Motor neuron (in vitro differentiated cells): ENCODE measurements around the gene CARS1. TPM values are rescaled to one million over a fixed set of nuclear protein-coding genes. Genes with fewer than 3 reads are reported as not detected.

Source experiments
- ATAC-seq, 8 experiments: fragments of 200-7000 bp; cut with Tn5 transposase; replicated peaks in 6 of 8; 2 replicates each; pipeline ENCODE4 v1.8.0; 2021; ENCODE audit warnings: mild to moderate bottlenecking in 8 of 8, moderate library complexity in 8 of 8
- H3K27ac ChIP-seq, 2 donors: fragments of 250-450 bp; sonication (Bioruptor Pico); 2 replicates each; pipeline ENCODE4 v1.9.0; 2021; ENCODE audit warnings: antibody characterized with exemption in 2 of 2, mild to moderate bottlenecking in 2 of 2, moderate library complexity in 1 of 2
- H3K4me1 ChIP-seq, 2 donors: fragments of 250-450 bp; sonication (Bioruptor Pico); replicated peaks in 1 of 2; 2 replicates each; pipeline ENCODE4 v1.6.1; 2021; ENCODE audit warnings: antibody characterized with exemption in 2 of 2, mild to moderate bottlenecking in 2 of 2, moderate library complexity in 1 of 2
- H3K4me3 ChIP-seq, 5 donors: fragments of 250-450 bp; sonication (Bioruptor Pico); 2 replicates each; pipeline ENCODE4 v1.9.0; 2021; ENCODE audit warnings: antibody characterized with exemption in 5 of 5, mild to moderate bottlenecking in 5 of 5, moderate library complexity in 4 of 5
- WGBS, 10 experiments: fragments of 450-650 bp; shearing (Covaris generic); methylation state at CpG; one replicate each; pipeline ENCODE4 v1.0.0; 2022; 5-methylcytosine and 5-hydroxymethylcytosine counted together
- in situ Hi-C, 9 experiments: fragments of 400-800 bp; cut with MboI; loops; one replicate each; pipeline ENCODE4 v1.15.0; 2021; ENCODE audit warnings: low sequenced_read_pairs in 9 of 9, low pct_unique_long_range_greater_than_20kb in 2 of 9; ENCODE audit not compliant: unreplicated experiment in 9 of 9
- total RNA-seq, 8 experiments: library from RNA; unstranded; fragments of 300-600 nt; gene quantifications; 2 replicates each; pipeline versions ENCODE4 v1.2.3 to v1.2.4, GENCODE V29; 2022

Gene CARS1
- total RNA-seq: 100 to 1,000 TPM in 1 of 8 experiments, 10 to 100 TPM in 7; 37.9 to 119 (median 65.5) TPM

DNA sequence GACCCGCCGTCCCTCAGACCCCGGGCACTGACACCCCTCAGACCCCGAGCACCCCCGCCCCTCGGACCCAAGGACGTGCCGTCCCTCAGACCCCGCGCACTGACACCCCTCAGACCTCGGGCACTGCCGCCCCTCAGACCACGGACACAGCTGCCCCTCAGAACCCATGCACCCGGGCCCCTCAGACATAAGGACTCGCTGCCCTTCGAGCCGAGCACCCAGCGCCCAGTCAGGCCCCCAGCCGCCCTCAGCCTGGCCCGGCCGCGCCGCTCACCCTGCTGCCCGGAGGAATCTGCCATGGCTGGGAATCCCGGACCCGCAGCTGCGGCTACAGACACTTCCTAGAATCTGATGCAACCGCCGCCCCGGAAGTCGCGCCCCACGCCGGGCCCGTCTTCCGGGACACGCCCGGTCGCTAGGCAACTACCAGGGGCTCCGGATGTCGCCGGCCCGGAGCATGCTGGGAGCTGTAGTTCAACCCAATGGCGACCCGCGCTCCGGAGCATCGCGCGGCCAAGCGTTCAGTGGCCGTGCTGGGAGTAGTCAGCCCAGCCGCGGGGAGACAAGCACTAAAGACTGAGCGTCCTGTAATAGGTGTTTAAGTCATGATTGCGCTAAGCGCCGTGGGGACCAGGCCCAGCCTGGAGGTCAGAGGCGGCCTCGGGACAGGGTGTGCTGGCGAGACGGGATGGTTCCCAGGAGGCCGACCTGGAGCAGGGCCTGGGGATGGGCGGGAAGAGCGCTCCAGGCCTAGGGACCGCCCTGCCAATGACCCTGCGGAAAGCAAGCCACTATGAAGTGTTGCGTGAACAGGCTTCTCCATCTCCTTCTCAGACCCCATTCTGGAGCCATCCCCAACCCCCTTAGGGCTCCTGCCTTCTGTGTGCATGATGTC is at the start of gene CARS1:
Gene CARS1, minus strand, starts transcription at position 355 of the 895 bp plus-strand sequence. Its CDS starts 56 bp downstream, at position 299.
- H3K4me1 ChIP-seq: peaks cover 9 to 27% of the 10 kb centered on the region in 2 donors
- WGBS, 10 experiments: 0 to 40% (median 0%) methylated on average over 1 to 14 of the region's 68 CpGs; no CpG with 5 or more reads in 5 of the 10 experiments
- H3K4me3 ChIP-seq: peak within 1 kb of the TSS; percentile 80 to 97 (median 95)
- in situ Hi-C loops: no loop called here
- H3K27ac ChIP-seq: peak within 1 kb of the TSS; percentile 93 to 96
- peak; percentile 90 to 98 (median 97) for ATAC-seq

DNA sequence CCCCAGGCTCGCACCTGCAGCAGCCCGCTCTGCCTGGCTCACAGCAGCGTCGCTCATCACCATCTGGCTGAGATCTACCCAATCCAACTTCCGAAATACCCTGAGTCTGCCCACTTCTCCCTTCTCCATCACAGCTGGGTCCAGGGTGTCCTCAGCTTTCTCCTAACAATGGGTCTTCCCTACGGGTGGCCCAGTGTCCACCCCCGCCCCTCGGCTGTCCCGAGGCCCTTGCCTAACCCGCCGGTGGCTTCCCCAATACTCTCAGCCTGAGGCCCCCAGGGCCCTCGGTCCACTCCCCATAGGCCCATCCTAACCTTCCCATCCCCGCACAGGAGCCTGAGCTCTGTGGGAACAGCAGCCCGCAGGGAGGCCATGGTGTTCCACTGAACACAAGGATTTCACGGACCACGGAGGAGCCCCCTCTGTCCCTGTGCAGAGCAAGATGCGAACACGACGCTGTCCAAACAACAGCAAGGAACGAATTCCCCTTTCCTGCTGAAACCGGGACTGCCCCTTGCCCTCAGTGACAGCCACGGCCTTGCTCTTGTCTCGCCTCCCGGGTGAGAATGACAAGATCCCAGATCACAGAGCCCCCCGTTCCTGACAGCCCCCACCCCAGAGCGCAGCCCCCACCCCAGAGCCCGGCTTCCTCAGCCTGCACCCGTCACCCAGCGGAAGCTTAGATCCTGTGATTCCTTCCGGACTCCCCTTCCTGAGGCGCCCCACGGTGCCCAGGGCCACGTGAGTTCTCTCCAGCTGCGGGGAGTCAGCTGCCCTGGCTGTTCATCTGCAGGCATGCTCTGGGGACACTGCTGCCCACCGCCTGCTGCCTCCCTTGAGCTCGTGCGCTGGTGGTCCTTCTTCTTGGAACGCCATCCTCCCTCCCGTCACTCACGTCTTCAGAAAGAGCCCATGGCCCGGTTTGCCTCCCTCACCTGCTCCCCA is 48.8 kb upstream of the CARS1 start:
- no peak overlapping the region for H3K27ac ChIP-seq
- 82 to 100% methylated on average over 2 of the region's 41 CpGs; no CpG with 5 or more reads in 8 of the 10 experiments for WGBS, 10 experiments
- H3K4me3 ChIP-seq: no peak overlapping the region
- in situ Hi-C loops: no loop called here
- no peaks in the 10 kb centered on the region for H3K4me1 ChIP-seq
- no peak for ATAC-seq

DNA sequence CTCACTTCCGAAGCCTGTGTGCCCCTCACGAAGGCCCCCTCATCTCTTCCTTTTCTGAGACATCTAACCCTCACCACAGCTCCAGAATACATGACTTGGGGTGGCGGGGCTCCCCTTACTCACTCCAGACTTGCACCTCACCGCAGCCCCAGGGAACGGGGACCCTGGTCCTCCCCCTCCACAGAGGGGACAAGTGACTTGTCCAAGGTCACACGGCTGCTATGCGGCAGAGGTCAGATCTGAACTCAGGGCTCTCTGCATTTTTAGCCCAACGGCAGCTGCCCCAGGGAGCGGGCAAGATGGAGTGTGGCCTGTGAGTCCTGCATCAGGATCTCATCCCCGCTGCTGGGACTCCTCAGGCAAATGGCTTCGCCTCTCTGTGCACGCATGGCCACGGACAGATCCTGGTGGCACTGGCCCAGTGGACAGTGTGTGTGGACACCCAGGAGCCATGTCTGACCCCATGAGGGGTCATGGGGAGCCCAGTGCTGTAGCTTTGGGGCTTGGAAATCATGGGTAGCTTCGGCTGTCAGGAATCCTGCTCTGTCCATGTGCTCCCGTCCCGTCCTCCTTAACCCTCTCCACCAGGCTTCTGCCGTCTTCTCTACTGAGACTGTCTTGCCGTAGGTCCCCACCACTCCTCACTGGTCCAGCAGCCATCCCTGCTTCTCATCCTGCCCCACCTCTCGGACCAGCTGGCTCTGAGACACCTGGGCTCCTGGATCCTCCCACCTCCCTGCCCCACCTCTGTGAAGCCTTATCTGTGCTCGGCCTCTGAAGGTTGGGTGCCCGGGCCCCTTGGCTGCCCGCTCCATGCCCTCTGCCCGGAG is 48.0 kb upstream of the CARS1 start:
- in situ Hi-C loops: no loop called here
- WGBS, 10 experiments: 75 to 100% (median 99%) methylated on average over 1 to 7 of the region's 23 CpGs; no CpG with 5 or more reads in 6 of the 10 experiments
- ATAC-seq: no peak

DNA sequence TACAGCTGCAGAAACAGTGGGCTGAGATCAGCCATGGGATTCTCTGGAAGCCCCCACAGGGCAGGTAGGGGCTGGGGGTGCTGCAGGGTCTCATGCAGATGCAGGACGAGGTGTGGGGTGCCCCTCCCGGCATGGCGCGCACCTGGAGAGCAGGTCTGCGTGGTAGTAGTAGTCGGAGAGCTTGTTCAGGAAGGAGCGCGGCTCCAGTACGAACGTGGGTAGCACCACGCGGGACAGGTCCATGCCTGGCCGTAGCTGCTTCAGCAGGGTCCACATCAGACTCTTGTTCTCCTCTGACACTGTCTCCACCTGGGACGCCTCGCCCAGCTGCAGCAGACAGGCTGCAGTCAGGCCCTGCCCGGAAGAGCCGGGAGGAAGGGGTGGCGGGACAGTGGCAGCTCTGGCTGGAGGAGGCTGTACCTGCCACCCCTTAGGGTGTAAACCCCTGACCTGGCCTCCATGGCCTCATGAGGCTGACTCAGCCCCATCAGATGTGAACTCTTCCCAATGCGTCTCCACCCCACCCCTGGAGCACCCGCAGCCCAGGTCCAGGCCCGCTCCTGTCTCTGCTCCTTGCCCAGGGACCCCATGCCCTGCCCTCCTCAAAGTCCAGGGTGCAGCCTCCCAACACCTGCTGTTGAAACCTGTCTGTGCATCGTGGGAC is 47.0 kb upstream of the CARS1 start:
- H3K4me1 ChIP-seq: no peaks in the 10 kb centered on the region
- WGBS, 10 experiments: 40 to 98% (median 90%) methylated on average over 1 to 9 of the region's 22 CpGs; no CpG with 5 or more reads in 5 of the 10 experiments
- no peak overlapping the region for H3K27ac ChIP-seq
- in situ Hi-C loops: no loop called here
- ATAC-seq: no peak
- no peak overlapping the region for H3K4me3 ChIP-seq

More for the DNA sequence above, 48.0 kb upstream of the CARS1 start:
- H3K4me3 ChIP-seq: no peak overlapping the region
- no peaks in the 10 kb centered on the region for H3K4me1 ChIP-seq
- no peak overlapping the region for H3K27ac ChIP-seq

DNA sequence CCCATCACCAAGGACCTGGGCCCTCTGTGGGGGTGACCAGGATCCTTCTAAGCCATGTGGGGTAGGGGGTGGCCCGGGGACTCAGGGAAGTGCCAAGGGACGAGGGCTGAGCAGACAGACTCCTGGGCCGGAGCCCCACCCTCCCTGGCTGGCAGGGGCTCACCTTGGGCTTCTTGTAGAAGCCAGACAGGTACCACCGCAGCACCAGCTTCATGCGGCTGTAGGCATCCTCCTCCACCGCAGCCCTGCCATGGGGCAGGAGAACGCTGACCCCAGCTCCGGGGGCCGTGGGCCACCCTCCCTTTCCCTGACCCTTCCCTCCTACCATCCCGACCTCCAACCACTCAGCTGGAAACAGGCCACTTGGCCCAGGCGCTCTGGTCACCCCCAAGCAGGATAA is 45.9 kb upstream of the CARS1 start:
- in situ Hi-C loops: no loop called here
- 0 to 100% methylated on average over 1 to 2 of the region's 11 CpGs; no CpG with 5 or more reads in 8 of the 10 experiments for WGBS, 10 experiments
- no peak overlapping the region for H3K4me3 ChIP-seq
- H3K27ac ChIP-seq: no peak overlapping the region
- H3K4me1 ChIP-seq: no peaks in the 10 kb centered on the region
- no peak for ATAC-seq

DNA sequence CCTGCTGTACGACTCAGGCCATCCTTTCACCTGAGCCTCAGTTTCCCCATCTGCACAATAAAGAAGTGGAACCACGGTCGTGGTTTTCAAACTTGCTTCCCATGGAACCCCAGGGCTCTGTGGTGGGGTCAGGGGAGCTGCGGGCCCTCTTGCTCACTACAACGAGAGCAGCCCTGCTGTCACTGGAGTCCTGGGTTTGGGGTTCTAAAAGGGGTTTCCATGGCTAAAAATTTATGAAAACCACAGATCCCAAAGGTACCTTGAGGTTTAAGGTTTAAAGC is 45.4 kb upstream of the CARS1 start:
- Histone ChIP-seq H3K4me1 (no peaks in the 10 kb centered on the region), H3K27ac (no peak overlapping the region), H3K4me3 (no peak overlapping the region)
- no peak for ATAC-seq
- in situ Hi-C loops: no loop called here
- 80 to 100% (median 92%) methylated on average over 2 to 4 of the region's 5 CpGs; no CpG with 5 or more reads in 6 of the 10 experiments for WGBS, 10 experiments

DNA sequence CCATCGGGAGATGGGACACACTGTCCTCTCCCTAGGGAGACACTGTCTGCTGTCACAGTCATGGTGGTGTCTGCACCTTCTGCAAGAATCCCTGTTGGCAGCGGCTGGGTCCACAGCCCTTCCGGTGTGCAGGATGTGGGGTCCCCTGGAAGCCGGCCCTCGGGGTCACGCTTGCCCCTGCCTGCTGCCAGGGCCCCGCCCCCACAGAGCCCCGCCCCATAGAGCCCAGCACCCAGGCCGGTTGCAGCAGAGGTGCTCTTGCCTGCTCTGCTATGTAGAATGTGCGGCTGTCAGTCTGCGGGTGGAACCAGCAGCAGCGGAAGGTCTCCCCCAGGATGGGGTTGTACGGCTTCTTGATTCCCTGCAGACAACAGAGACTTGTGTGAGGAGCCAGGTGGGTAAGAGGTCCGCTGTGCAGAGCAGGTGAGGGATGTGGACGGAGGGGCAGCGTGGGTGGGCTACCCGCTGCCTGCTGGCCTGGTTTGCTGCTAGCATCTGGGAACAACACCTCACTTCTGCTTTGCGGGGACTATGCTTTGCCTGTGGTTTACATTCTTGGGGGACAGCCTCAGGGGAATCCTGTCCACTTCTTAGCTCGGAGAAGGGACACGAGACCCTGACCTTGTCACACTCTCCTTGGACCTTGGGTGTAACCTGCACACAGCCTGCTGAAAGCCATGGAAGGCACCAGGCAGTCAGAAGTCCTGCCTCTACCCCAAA is 44.9 kb upstream of the CARS1 start:
- no peak for ATAC-seq
- in situ Hi-C loops: no loop called here
- WGBS, 10 experiments: 80 to 91% (median 90%) methylated on average over 2 to 6 of the region's 20 CpGs; no CpG with 5 or more reads in 7 of the 10 experiments

DNA sequence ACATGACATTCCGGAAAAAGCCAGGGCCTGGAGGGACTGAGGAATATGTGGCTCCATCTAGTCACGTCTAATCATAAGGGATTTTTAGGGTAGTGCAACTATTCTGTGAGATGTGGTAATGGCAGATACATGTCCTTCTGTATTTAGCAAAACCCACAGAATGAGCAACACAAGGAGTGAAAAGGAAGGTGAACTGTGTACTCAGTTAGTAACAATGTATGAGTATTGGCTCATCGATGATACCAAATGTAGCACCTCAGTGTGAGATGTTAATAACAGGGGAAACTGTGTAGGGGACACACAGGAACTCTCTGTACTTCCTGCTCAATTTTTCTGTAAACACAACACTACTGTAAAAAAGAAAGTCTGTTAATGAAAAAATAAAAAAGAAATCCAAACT is 42.0 kb upstream of the CARS1 start:
- no peak overlapping the region for H3K4me3 ChIP-seq
- in situ Hi-C loops: no loop called here
- no peak for ATAC-seq
- peaks cover 7 to 8% of the 10 kb centered on the region in 2 donors for H3K4me1 ChIP-seq
- H3K27ac ChIP-seq: no peak overlapping the region
- 86 to 100% (median 90%) methylated on average over 1 to 2 of the region's 3 CpGs; no CpG with 5 or more reads in 3 of the 10 experiments for WGBS, 10 experiments

More for the DNA sequence above, 44.9 kb upstream of the CARS1 start:
- H3K4me1 ChIP-seq: no peaks in the 10 kb centered on the region
- H3K27ac ChIP-seq: no peak overlapping the region
- no peak overlapping the region for H3K4me3 ChIP-seq

DNA sequence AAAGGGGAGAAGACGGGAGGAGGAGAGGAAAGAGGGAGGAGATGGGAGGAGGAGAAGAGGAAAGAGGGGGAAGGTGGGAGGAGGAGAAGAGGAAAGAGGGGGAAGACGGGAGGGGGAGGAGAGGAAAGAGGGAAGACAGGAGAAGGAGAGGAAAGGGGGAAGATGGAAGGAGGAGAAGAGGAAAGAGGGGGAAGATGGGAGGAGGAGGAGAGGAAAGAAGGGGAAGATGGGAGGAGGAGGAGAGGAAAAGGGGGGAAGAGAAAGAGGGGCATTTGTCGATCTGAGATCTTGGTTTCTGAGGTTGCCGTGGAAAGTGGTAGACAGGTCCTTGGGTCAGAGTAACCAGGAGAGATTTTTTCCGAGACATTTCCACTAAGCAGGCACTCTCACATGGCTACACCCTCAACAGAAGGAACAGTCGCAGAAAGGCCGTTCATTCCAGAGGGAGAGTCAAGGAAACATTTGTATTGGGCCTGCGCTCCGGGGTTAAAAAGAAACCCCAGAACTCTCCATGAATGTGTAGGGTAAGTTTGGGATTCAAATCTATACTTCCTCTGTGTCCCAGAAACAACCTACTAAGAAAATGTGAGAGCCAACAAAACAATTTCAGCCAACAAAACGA is 39.8 kb upstream of the CARS1 start:
- WGBS, 10 experiments: 61 to 100% (median 91%) methylated on average over 1 to 7 of the region's 10 CpGs; no CpG with 5 or more reads in 1 of the 10 experiments
- in situ Hi-C loops: no loop called here
- Histone ChIP-seq H3K4me3 (no peak overlapping the region), H3K27ac (no peak overlapping the region), H3K4me1 (peaks cover 7 to 8% of the 10 kb centered on the region in 2 donors)
- ATAC-seq: peak in 1 of 8 experiments; percentile 59

DNA sequence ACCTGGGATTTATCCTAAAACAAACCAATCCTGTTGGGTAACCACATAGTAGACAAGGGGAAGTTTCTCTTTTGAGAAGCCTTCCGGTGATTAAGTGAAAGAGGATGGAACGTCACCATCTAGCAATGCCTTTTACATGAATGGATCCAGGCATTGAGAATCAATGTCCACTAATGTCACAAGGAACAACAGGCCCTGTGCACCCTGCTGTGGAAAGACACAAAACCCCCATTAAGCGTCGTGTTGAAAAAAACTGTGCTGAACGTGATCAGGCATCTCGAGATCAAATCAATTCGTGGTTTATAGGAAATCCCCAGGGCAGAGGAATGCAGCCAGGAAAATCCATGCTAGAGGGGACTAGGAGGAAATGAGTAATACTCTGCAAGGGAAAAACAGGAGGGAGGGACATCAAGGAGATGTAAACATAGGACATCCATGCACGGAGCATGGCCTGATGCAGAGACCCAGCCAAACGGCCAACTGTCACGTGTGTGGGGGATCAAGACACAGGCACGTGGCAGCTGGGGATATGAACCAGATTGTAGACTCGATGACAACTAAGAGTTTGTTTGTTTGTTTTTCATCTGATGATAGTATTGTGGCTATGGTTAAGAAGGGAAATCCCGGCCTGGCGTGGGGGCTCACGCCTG is 38.6 kb upstream of the CARS1 start:
- 0 to 69% (median 38%) methylated on average over 1 to 9 of the region's 15 CpGs for WGBS, 10 experiments
- ATAC-seq: peak; percentile 39 to 90 (median 46)
- in situ Hi-C loops: no loop called here
- Histone ChIP-seq H3K4me3 (no peak overlapping the region), H3K4me1 (peaks cover 7 to 8% of the 10 kb centered on the region in 2 donors), H3K27ac (peak overlapping the region; percentile 35 to 41)
